Activated T-helper 2 cell treated with anti-CD3 and anti-CD28 coated beads, Interferon-gamma antibody, Interleukin-2, Interleukin-4, amounts not matched to agents 10 μg/mL and 5 μg/mL and 100 μg/mL, durations not matched to agents 14 hours and 24 hours and 36 hours (primary cell): ENCODE measurements around the gene PTPN1. TPM values are rescaled to one million over a fixed set of nuclear protein-coding genes. Genes with fewer than 3 reads are reported as not detected.
"Not testable (repeated sequence)": the region's sequence is repeated elsewhere in the genome, so short reads cannot be mapped to it uniquely, and the experiment has no call there.

ENCODE experiments used
- DNase-seq: peaks from one replicate; pipeline ENCODE4 v3.0.0; 2021; ENCODE audit warnings: low spot score
- H3K27ac Mint-ChIP-seq: one replicate; pipeline ENCODE4 v1.8.0; 2021; ENCODE audit warnings: mixed read lengths
- H3K27me3 Mint-ChIP-seq: one replicate; pipeline ENCODE4 v1.8.0; 2021; ENCODE audit warnings: low read depth, mixed read lengths
- H3K36me3 Mint-ChIP-seq: one replicate; pipeline ENCODE4 v1.8.0; 2021; ENCODE audit warnings: low read depth, mixed read lengths
- H3K4me1 Mint-ChIP-seq: one replicate; pipeline ENCODE4 v1.8.0; 2021; ENCODE audit warnings: low read depth, mixed read lengths
- H3K4me3 Mint-ChIP-seq: one replicate; pipeline ENCODE4 v1.8.0; 2021; ENCODE audit warnings: low read depth, mild to moderate bottlenecking, moderate library complexity, mixed read lengths
- H3K9me3 Mint-ChIP-seq: one replicate; pipeline ENCODE4 v1.8.0; 2021; ENCODE audit warnings: mixed read lengths
- intact Hi-C: fragments of 100-400 bp; cut with micrococcal nuclease; formaldehyde crosslinking; loops from one replicate; pipeline ENCODE4 v1.15.1; 2023
- total RNA-seq: library from RNA; stranded (reverse); gene quantifications from 2 replicates; pipeline ENCODE4 v1.2.3, GENCODE V29; 2022

Gene PTPN1
- total RNA-seq, 1 donor from 2014 or later, result 94.6 TPM

DNA sequence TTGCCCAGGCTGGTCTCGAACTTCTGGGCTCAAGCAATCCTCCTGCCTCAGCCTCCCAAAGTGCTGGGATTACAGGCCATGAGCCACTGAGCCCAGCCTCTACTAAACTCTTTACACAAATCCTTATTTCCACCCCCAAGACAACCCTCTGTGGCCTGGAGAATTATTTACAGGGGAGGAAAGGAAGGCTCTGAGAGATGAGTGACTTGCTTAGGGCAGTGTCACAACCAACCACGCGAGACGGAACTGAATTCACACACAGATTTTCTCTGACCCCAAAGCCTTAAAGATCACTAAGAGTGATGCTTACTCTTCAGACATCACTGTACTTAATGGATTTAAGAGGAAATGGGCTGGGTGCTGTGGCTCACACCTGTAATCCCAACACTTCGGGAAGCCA is 95.0 kb downstream of the PTPN1 start:
- Mint-ChIP-seq H3K27ac (no peak overlapping the region), H3K4me3 (no peak overlapping the region), H3K4me1 (no peaks in the 10 kb centered on the region), H3K36me3 (no peaks in the 10 kb centered on the region), H3K9me3 (no peaks in the 10 kb centered on the region), H3K27me3 (peaks cover under 1% of the 10 kb centered on the region)
- no peak for DNase-seq
- intact Hi-C loops, result no loop called here

DNA sequence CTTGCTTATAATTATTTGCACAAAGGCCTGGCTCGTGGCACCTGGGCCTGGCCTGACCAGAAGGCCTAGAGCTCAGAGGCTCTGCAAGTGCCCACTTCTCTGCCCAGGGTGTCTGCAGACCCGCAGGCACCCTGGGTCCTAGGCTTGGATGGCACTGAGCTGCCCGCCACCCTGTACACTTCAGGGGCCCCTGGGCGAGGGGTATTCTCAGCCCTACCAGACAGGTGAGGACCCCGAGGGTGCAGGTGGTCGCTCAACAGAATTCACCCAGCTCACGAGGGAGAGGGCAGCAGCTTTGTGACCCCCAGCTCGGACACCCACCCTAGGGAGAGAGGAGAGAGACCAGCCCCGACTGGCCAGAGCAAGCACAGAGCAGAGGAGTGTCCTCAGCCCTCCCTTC is 97.3 kb downstream of the PTPN1 start:
- Mint-ChIP-seq H3K9me3 (no peaks in the 10 kb centered on the region), H3K4me3 (no peak overlapping the region)

DNA sequence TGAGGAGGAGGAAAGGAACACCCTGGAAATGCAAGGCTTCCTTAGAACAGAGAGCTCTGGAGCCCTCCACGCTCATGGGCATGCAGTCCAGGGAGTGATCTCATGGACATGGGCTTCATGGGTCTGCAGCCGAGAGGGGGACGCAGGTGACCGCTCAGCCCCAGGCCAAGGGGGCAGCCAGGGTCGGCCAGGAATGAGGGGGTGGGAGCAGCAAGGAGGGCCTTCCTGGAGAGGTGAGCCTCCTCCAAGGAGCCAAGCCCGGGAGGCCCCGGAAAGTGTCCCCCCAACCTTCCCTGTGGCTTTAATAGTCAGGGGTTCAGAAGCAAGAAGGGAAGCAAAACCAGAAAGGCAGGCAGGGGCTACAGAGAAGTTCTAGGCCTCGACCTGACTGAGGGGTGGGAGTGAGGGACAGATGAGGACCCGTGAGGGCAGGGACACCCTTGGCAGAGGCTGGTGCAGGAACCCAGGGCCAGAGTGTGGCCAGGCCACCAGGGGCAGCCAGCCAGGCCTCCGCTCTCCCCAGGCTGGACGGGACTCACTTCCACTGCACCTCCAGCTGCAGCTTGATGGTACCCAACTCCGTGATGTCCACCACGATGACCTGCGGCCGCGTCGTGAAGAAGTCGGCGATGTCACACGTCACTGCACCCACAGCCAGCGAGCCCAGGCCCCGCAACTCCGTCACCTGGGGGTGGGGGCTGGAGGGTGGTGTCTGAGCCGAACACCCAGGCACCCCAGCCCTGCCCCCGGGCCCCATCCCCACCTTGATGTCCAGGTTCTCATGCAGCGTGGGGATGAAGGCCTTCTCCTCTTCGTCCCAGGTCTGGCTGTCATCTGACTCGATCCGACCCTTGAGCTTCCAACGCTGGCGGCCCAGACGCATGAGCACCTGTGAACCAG is 97.9 kb downstream of the PTPN1 start:
- no peak overlapping the region for H3K4me3 Mint-ChIP-seq

More for the DNA sequence above, 97.3 kb downstream of the PTPN1 start:
- Mint-ChIP-seq H3K4me1 (no peaks in the 10 kb centered on the region), H3K27me3 (no peaks in the 10 kb centered on the region), H3K36me3 (no peaks in the 10 kb centered on the region), H3K27ac (no peak overlapping the region)
- DNase-seq, result no peak
- intact Hi-C loops, result no loop called here

DNA sequence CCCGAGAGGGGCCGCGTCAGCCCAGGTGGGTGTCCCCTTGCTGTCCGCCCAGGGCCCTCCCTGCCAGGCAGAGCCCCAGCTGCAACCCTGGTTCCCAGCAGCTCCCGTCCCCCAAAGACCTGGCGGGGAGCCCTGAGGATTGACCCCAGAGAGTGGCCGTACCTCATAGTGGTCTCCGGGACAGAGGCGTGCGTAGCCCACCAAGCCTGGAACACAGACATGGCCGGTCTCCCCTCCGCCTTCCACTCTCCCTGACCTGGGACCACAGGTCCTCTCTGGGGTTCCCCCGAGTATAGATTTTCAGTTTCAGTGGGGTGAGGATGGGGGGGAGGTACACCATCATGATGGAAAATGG is 98.5 kb downstream of the PTPN1 start:
- Mint-ChIP-seq H3K4me3 (no peak overlapping the region), H3K36me3 (no peaks in the 10 kb centered on the region)

More for the DNA sequence above, 97.9 kb downstream of the PTPN1 start:
- Mint-ChIP-seq H3K9me3 (no peaks in the 10 kb centered on the region), H3K27ac (no peak overlapping the region), H3K4me1 (no peaks in the 10 kb centered on the region), H3K36me3 (no peaks in the 10 kb centered on the region), H3K27me3 (no peaks in the 10 kb centered on the region)
- no peak for DNase-seq
- intact Hi-C loops, result no loop called here

DNA sequence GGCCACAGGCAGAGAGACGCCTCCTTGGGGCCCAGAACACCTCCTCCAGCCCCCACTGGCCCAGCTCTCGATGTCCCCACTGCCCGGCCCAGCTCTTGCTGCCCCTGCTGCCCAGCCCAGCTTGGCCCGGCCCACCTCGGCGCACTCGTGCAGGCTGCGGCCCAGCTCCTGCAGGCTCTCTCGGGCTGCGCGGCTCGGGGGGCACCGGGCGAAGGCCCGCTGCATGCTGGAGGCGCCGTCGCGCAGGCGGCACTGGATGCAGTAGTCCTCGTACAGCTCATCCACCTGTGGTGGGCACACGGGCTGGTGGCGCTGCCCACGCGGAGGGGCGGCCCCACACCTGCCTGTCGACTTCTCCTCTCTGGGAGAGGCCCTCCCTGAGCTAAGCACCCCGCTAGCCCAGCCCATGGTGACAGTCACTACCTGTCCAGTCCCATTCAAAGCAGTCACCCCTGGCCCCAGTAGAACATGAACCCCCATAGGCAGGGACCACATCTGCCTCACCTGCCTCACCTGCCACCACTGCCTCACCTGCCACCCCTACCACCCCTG is 99.3 kb downstream of the PTPN1 start:
- no peaks in the 10 kb centered on the region for H3K4me1 Mint-ChIP-seq
- no peaks in the 10 kb centered on the region for H3K36me3 Mint-ChIP-seq
- no peak overlapping the region for H3K27ac Mint-ChIP-seq
- no peaks in the 10 kb centered on the region for H3K9me3 Mint-ChIP-seq
- H3K27me3 Mint-ChIP-seq, result no peaks in the 10 kb centered on the region
- DNase-seq, result no peak
- intact Hi-C loops, result no loop called here
- no peak overlapping the region for H3K4me3 Mint-ChIP-seq

More for the DNA sequence above, 98.5 kb downstream of the PTPN1 start:
- H3K27ac Mint-ChIP-seq, result no peak overlapping the region
- H3K27me3 Mint-ChIP-seq, result no peaks in the 10 kb centered on the region
- H3K9me3 Mint-ChIP-seq, result no peaks in the 10 kb centered on the region
- DNase-seq, result no peak
- intact Hi-C loops, result no loop called here
- no peaks in the 10 kb centered on the region for H3K4me1 Mint-ChIP-seq

DNA sequence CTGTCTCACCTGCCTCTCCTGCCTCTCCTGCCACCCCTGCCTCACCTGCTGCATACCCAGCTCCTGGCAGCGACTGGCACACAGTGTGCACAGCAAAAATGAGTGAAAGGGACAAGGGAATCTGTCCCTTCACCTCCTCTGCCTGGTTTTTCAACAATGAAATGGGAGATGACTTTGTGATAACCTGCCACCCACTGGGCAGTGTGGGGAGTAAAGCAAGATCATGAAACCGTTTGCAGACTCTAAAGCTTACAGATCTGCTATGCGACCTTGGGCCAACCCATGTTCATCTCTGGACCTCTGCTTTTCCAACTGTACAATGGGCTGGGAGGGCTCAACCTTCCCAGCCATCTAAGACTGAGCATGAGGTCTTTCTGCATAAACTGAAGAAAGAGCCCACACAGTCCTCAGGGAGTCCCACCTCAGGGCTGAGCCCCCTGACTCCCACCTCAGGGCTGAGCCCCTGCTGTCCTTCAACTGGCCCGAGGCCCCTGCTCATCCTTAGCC is 100.1 kb downstream of the PTPN1 start:
- H3K4me3 Mint-ChIP-seq, result no peak overlapping the region
- no peaks in the 10 kb centered on the region for H3K36me3 Mint-ChIP-seq
- no peaks in the 10 kb centered on the region for H3K27me3 Mint-ChIP-seq
- intact Hi-C loops, result no loop called here
- H3K27ac Mint-ChIP-seq, result no peak overlapping the region
- no peaks in the 10 kb centered on the region for H3K4me1 Mint-ChIP-seq
- DNase-seq, result no peak
- no peaks in the 10 kb centered on the region for H3K9me3 Mint-ChIP-seq

DNA sequence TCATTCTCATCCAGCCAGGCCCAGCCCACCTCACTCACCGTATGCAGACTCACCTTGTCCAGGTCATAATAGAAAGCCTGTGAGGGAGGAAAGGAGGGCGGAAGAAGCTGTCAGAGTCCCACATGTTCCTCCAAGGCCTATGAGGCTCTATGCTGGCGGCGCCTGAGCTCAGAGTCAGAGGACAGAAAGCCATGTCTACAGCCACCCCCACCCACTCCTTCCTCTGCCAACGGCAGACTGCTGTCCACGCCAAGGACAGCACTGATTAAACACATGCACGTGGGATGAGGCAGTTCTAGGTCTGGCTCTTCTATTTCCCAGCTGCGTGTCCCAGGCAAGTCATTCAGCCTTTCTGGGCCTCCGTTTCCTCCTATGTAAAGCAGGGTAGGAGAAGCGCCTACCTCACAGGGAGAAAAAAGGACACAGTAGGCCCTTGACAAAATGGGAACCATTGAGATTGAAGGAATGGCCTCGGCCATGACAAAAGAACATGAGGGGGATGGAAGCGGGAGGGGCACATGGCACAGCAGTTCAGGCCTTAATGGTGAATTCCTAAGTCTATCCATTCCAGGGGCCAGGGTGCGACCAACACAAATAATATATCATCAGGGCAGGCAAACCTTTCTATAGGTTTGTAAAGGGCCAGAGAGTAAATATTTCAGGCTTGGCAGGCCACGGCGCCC is 101.1 kb downstream of the PTPN1 start:
- no peaks in the 10 kb centered on the region for H3K27me3 Mint-ChIP-seq
- no peak overlapping the region for H3K27ac Mint-ChIP-seq

DNA sequence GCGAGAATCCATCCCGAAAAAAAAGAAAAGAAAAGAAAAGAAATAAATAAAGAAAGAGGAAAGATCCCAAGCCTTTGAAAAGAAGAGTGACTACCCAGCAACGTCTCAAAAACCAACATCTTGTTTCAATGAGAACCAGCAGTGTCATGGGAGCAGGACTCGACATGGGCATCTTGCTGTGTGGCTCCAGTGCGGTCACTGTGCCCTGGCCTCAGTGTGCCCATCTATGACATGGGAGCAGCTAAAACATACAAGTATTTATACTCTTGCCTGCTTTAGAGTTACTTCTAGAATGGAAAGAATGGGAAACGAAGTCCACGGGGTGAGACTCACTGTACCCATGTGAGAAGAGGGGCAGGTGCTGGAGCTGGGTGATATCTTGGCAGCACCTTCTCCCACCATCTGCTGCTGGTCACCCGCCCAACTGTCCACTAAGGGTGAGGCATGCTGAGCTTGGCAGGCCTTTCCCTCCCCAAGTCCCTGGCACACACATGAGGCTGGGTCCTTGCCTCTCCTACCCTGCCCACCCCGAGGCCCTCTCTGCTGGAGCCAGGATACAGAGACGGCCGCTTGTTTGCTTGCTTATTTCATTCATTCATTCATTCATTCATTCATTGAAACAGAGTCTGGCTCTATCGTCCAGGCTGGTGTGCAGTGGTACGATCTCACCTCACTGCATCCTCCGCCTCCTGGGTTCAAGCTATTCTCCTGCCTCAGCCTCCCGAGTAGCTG is 103.4 kb downstream of the PTPN1 start:
- no peaks in the 10 kb centered on the region for H3K9me3 Mint-ChIP-seq
- intact Hi-C loops, result no loop called here
- no peak overlapping the region for H3K27ac Mint-ChIP-seq
- no peaks in the 10 kb centered on the region for H3K27me3 Mint-ChIP-seq
- no peaks in the 10 kb centered on the region for H3K36me3 Mint-ChIP-seq
- DNase-seq, result no peak
- no peak overlapping the region for H3K4me3 Mint-ChIP-seq
- H3K4me1 Mint-ChIP-seq, result no peaks in the 10 kb centered on the region

More for the DNA sequence above, 101.1 kb downstream of the PTPN1 start:
- Mint-ChIP-seq H3K36me3 (no peaks in the 10 kb centered on the region), H3K4me3 (no peak overlapping the region), H3K9me3 (no peaks in the 10 kb centered on the region), H3K4me1 (no peaks in the 10 kb centered on the region)
- intact Hi-C loops, result no loop called here
- DNase-seq, result no peak

DNA sequence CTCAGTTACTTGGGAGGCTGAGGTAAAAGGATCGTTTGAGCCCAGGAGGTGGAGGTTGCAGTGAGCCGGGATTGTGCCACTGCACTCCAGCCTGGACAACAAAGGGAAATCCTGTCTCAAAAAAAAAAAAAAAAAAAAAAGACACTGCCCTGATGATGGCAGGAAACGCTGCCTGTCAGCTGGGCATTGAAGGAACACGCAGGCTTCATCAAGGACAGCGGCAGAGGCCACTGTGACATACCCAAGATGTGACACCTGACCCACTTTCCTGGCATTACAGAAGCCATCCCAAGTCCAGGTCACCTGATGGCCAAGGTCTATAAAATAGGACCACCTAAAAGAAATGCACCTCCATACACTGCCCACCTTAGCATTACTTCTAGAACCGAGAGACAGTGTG is 105.2 kb downstream of the PTPN1 start:
- Mint-ChIP-seq H3K36me3 (no peaks in the 10 kb centered on the region), H3K27me3 (no peaks in the 10 kb centered on the region), H3K27ac (no peak overlapping the region), H3K9me3 (peaks cover 4% of the 10 kb centered on the region), H3K4me3 (no peak overlapping the region), H3K4me1 (no peaks in the 10 kb centered on the region)
- intact Hi-C loops, result no loop called here
- no peak for DNase-seq

DNA sequence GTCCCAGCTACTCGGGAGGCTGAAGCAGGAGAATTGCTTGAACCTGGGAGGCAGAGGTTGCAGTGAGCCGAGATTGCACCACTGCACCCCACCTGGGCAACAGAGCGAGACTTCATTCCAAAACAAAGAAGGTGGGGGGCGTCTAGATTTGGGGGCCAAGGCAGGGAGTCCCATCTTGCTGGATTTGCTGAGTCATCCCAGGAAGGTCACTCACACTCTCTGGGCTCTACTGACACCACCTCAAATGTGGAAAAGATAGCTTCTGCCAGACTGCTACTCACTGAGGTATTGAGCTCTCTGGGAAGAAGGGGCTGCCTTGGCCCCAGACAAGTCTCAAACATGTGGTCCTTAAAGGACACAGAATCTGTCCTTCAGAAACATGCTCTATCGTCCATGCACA is 106.8 kb downstream of the PTPN1 start:
- Mint-ChIP-seq H3K27me3 (no peaks in the 10 kb centered on the region), H3K27ac (no peak overlapping the region), H3K4me1 (no peaks in the 10 kb centered on the region), H3K36me3 (no peaks in the 10 kb centered on the region), H3K4me3 (no peak overlapping the region), H3K9me3 (peaks cover 13% of the 10 kb centered on the region)
- intact Hi-C loops, result no loop called here
- no peak for DNase-seq

DNA sequence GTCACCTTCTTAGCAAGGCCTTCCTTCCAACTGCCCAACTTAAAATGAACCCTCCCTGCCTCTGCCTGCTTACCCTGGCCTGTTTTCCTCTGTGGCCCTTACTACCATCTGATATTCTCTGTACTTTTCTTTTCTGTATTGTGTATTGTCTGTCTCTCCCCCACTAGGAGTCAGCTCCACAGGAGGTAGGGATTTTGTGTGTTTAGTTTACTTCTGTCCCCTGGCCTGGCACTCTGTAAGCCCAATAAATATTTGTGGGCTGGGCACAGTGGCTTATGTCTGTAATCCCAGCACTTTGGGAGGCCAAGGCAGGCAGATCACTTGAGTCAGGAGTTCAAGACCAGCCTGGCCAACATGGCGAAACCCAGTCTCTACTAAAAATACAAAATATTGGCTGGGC is 108.4 kb downstream of the PTPN1 start:
- Mint-ChIP-seq H3K9me3 (peaks cover 13% of the 10 kb centered on the region), H3K4me1 (no peaks in the 10 kb centered on the region), H3K4me3 (no peak overlapping the region), H3K27me3 (no peaks in the 10 kb centered on the region), H3K36me3 (no peaks in the 10 kb centered on the region), H3K27ac (no peak overlapping the region)
- intact Hi-C loops, result no loop called here
- DNase-seq, result no peak

DNA sequence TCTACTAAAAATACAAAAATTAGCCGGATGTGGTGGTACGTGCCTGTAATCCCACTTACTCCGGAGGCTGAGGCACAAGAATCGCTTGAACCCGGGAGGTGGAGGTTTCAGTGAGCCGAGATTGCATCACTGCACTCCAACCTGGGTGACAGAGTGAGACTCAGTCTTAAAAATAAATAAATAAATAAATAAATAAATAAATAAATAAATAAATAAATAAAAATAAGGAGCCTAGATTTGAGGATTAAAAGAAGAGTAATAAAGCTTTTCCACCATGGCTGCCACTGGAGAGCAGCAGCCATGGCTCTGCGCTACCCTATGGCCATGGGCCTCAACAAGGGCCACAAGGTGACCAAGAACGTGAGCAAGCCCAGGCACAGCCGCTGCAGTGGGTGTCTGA is 110.3 kb downstream of the PTPN1 start:
- intact Hi-C loops, H3K4me3 Mint-ChIP-seq, DNase-seq, H3K4me1 Mint-ChIP-seq, H3K27ac Mint-ChIP-seq, H3K27me3 Mint-ChIP-seq, H3K36me3 Mint-ChIP-seq: not testable (repeated sequence)
- H3K9me3 Mint-ChIP-seq, result peaks cover 13% of the 10 kb centered on the region
